HG03060 (cell line): ENCODE data around the gene ADAMTSL3.

ENCODE experiments used
- ATAC-seq: cut with Tn5 transposase; IDR thresholded peaks from one replicate; pipeline ENCODE4 v1.9.1; 2021; ENCODE audit warnings: low read depth, moderate number of reproducible peaks; ENCODE audit not compliant: unreplicated experiment

The ADAMTSL3 gene, protein sequence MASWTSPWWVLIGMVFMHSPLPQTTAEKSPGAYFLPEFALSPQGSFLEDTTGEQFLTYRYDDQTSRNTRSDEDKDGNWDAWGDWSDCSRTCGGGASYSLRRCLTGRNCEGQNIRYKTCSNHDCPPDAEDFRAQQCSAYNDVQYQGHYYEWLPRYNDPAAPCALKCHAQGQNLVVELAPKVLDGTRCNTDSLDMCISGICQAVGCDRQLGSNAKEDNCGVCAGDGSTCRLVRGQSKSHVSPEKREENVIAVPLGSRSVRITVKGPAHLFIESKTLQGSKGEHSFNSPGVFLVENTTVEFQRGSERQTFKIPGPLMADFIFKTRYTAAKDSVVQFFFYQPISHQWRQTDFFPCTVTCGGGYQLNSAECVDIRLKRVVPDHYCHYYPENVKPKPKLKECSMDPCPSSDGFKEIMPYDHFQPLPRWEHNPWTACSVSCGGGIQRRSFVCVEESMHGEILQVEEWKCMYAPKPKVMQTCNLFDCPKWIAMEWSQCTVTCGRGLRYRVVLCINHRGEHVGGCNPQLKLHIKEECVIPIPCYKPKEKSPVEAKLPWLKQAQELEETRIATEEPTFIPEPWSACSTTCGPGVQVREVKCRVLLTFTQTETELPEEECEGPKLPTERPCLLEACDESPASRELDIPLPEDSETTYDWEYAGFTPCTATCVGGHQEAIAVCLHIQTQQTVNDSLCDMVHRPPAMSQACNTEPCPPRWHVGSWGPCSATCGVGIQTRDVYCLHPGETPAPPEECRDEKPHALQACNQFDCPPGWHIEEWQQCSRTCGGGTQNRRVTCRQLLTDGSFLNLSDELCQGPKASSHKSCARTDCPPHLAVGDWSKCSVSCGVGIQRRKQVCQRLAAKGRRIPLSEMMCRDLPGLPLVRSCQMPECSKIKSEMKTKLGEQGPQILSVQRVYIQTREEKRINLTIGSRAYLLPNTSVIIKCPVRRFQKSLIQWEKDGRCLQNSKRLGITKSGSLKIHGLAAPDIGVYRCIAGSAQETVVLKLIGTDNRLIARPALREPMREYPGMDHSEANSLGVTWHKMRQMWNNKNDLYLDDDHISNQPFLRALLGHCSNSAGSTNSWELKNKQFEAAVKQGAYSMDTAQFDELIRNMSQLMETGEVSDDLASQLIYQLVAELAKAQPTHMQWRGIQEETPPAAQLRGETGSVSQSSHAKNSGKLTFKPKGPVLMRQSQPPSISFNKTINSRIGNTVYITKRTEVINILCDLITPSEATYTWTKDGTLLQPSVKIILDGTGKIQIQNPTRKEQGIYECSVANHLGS (N-terminal part only)

DNA sequence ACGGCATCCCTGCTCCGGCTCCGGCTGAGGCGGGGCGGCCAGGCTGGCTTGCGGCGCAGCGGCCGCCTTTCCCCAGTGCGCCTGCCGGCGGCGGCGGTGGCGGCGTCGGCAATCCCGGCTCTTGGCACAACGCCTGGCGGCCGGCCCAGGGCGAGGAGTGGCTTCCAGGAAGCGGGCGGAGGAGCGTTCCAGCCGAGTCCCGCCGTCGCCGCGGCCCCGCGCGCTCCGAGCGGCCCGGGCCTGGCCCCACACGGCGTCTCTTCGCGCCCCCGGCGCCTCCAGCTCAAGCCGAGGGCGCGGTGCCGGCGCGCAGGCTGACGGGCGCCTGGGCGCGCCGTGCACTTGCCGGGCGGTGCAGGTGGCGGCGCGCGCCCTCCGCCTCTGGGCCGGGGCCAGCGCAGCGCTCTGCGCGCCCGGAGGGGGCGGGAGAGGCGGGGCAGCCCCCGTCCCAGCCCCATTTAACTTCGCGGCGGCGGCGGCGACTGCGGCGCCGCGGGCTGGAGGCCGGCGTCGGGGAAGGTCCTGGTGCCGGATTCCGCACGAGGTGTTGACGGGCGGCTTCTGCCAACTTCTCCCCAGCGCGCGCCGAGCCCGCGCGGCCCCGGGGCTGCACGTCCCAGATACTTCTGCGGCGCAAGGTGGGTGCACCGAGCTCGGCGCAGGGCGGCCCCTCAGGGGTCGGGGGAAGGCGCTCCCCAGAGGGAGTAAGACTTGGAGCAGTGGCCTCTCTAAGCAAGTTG, at the start of gene ADAMTSL3:
ADAMTSL3 (plus strand) TSS at position 485 of the 740 bp plus-strand sequence. CDS start 1,639 bp downstream, outside the sequence.
- ATAC-seq, result no peak

DNA sequence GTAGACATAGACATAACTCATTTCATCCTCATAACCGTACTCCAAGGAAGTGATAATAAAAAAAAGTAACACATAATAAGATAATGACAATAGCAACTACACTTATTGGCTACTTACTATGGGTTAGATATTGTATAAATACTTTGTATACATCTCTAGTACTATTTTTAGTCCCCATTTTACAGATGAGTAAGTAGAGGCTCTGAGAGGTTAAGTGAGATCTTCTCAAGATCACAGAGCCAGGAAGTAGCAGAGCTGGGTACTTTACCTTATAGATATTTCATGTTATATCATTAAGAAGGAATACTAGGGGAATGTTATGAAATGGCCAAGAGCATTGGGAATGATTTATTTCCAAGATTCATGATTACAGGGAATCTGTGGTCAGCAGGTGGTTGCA, 49.4 kb upstream of the ADAMTSL3 start:
- ATAC-seq, result no peak

DNA sequence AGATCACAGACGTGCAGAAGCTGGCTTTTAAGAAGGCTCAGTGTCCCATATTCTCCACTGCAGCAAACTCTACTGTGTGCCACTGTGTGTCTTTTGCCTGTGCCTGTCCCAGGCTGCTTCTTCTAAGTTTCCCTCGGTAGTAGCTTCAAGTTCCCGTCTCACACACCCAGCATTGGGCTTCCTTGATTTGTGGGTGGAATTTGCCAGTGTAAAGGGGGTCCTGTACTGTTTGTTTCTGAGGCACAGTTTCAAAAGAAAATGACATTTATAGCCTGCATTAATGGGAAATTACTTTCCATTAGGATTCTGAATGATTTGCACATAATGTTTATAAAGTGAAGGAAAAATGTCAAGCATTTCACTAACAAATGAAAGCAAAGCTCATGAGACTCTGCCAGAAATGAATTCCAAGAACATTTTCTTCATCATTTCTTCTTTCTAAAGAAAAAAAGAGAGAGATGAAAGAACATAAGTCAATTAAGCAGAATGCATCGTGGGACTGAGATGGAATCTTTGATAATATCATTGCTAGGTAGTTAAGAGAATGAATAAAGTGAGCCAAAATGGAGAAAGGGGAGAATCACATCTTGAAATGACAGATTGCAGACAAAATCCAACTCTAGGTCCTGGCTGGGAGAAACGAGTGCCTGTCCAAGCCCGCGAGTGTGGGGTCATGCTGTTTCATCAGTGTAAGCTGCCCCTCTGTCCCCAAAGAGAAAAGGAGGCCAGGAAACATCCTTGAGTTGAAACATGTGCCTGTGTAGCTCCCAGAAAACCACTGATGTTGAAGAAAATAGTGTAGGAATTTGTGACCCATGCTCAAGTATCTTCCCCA, 48.6 kb upstream of the ADAMTSL3 start:
- no peak for ATAC-seq

DNA sequence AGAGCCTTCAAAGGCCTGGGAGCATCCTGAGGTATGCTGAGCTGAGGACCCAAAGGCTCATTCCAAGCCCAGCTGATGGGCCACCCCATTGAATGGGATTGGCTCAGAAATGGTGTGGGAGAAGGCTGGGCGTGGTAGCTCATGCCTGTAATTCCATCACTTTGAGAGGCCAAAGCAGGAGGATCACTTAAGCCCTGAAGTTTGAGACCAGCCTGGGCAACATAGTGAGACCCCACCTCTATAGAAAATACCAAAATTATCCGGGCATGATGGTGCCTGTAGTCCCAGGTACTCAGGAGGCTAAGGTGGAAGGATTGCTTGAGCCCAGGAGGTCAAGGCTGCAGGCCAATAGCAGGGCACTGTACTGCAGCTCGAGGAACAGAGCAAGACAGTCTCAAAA, 43.8 kb upstream of the ADAMTSL3 start:
- no peak for ATAC-seq

DNA sequence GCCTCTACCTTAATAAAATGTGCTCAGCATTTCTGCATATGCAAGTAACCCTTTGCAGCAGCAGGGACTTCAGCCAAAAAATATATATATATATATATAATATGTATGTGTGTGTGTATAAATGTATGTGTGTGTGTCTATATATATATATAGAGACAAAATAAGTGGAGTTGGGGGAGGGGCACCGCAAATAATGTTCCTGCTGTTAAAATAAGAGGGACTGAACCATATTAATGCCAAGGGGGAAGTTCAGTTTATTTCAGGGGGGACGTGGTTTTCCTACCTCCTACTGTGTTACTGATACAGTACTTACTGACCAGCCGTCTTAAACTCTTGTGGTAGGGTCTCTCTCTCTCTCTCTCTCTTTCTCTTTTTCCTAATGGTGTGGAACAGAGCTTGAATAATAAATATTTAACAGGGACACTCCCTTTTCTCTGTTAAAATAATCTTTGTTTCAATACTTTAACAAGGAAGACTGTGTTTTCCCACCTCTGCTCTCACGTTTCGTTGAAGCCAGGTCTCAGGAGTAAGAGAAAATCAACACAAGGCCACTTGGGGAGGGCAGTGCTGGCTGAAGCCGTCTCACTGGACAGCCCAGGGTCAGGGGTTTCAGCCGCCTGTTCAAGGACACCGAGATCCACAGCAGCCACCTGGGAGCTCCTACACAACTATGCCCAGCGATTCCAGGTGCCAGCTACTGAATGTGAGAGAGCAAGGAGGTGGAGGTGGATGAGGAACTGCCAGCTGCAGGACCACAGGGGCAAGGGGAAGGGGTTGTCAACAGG, 42.8 kb upstream of the ADAMTSL3 start:
- no peak for ATAC-seq

DNA sequence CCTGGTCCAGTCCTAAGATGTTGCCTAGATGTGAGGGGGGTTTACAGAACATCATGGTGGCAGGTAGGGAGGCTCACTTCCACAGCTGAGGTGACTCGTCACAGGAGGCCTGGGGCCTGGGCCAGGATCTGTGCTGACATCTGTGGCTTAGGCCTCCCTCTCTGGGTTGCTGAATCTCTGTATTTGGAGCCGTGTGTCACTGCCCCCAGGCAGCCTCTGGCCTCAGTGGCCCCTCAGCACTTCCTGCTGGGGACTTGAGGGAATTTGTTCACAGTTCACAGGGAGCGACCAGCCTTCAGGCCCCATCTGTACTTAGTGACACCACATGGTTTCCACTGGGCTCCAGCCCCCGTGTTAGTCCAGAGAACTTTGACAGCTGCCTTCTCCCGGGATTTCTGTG, 41.7 kb upstream of the ADAMTSL3 start:
- no peak for ATAC-seq

DNA sequence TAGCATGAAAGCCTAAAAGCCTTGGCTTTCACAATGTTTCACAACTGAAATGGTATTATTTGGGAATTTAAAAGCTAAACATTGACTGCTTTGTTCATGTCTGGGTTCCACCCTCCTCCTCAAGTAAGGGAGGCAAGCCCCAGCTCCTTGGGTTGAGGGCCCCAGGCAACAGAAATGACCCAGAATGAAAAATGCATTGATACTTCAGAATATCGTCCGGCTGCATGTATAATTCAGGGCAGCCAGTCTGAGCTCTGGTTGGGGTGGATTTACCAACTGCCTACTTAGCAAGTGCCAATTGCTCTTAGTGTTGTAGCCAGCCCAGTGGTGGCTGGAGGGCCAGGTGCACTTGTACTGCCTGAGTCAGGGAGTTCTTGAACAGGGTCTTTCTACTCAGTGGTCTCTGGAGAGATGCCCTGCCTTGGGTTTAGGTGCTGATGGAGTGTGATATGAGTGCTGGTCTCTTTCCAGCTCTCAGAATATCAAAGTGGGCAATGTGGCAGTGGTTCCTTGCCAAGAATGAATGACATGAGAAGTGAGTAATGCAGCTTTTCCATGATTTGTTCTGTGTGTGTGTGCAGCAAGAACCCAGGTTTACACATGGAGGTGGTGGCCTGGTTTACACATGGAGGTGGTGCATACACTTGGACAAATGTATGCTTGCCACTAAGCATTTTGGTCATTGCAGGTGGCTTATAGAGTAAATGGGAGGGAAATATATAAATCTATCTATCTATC, 40.9 kb upstream of the ADAMTSL3 start:
- ATAC-seq, result no peak

DNA sequence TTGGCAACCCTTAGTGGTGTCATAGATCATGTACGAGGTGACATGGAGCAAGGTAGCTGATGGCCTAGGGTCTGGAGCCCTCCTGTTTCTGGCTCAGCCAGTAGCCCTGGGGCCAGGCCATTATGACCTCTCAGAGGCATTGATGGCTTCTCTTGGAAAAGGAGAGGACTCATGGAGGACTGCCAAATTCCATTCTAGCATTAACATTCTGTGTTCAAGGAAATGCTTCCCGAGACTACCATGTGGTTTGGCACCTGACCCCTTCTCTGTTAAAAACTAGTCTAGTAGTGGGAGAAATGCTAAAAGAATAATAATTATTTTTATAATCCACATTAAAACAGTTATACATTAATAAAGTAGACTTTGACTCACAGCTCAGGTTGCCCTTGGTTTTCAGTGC, 40.2 kb upstream of the ADAMTSL3 start:
- ATAC-seq, result no peak

DNA sequence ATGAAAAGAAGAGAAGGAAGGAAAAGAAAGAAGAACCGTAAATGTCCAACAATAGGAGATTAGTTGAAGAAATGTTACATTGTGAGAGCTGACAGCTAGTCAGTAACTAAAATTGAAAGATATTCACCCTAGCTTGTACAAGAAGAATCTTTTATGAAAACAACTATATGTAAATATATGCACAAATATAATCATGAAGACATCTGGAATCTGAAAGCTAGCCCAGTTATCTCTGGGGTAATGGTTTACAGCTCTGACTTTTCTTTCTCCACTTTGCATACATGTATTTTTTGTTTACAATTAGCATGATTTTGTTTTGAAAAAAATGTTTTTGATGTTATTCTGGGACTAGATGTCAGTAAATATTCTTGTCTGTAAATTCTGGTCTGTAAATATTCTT, 37.1 kb upstream of the ADAMTSL3 start:
- ATAC-seq, result no peak

DNA sequence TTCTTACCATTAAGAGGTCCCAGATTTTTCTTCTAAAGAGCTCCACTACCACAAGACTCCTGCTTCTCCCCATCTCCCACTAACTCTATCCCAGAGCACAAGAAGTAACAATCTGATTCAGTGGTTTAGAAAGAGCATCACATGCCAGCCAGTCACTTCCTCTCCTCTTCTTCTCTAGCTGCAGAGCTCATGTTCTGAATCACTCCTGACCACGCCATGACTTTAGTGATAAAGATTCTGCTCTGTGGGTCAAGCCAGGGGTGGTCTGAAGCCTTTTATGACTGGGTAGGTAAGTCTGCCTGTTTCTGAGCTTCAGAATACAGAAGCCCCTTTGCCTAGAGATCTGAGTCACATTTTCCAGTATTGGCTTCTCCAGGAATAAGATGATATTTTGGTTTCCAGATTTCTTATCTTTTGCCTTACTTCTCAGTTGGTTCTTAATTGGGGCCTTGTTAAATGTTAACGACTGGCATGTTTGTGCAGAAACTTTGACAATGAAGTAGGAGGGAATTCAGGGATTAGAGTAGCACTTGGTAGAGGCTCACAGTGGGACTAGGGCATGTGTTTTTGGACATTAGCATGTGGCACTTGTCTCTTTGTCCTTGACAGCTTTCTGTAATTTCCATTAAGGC, 27.6 kb upstream of the ADAMTSL3 start:
- no peak for ATAC-seq

DNA sequence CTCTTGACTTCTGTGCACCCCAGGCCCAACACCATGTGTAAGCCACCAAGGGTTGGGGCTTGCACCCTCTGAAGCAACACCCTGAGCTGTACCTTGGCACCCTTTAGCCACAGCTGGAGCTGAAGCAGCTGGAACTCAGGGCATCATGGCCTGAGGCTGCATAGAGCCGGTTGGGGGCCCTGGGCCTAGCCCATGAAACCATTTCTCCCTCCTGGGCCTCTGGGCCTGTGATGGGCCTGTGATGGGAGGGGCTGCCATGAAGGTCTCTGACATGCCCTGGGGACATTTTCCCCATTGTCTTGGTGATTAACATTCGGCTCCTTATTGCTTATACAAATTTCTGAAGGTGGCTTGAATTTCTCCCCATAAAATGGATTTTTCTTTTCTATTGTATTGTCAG, 22.4 kb upstream of the ADAMTSL3 start:
- no peak for ATAC-seq

DNA sequence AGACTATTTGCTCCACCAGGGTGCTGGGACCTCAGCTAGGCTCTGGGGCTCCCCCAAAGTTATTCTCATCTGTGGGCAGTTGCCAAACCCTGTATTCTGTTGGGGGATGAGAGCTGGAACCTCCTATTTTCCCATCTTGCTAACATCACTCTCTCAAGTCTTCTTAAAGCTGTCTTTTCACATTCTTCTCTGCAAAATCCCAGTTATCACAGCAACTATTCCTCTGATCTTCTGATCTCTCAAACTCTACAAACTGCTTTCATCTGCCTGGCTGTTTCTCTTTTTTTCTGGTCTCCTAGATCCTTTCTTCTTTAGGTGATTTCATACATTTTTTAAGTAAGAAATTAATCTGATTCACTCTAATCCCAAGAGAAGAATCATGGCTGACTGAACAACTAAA, 10.7 kb upstream of the ADAMTSL3 start:
- no peak for ATAC-seq

DNA sequence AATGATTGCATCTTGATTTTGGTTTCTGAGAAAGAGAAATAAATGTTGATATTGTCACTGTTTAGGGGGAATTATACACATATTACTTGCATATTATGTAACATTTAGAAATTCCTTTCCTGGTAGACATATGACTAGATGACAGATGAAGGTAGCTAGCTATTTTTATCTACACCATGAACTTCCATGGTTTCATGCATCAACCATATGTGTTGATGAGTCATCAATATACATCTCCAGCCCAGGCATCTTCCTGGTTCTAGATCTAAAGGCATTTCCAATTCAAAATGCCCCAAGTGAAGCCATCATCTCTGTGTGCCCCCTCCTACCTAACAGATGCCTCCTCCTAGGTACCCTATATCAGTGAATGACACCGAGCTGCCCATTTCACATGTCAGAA, 9.5 kb upstream of the ADAMTSL3 start:
- no peak for ATAC-seq

DNA sequence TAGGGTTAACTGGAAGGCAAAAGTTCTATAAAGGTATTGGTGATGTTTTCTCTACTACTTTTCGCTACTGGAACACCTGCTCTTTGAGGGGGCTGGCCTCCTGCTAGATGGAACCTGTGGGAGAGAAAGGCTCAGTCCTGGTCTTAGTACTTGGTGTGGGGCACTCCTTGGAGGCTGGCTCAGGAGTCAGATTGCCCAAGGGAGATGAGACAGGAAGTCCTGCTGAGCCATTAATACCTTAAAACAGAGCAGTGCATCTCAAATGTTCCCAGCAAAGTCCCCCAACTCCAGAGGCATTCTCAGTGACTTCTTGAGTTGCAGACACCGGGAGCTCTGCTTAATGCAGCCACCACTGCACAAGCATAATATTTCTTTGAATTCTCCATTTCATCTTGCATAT, 3.1 kb upstream of the ADAMTSL3 start:
- no peak for ATAC-seq

DNA sequence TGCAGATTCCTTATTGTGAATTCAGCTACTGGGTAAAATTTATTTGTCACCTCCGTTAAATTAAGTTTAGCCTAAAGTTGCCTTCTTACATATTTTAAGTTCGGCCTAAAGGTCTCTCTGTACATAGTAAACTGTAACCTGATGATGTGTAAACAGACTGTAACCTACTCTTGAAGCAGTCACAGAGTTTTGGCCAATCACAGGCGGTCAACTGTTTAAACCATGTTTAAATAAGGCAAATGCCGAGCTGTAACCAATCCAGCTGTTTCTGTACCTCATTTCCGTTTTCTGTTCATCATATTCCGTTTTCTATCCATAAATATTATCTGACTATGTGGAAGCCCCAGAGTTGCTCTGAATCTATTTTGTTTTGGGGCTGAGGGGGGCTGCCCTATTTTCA, 2.4 kb upstream of the ADAMTSL3 start:
- no peak for ATAC-seq

DNA sequence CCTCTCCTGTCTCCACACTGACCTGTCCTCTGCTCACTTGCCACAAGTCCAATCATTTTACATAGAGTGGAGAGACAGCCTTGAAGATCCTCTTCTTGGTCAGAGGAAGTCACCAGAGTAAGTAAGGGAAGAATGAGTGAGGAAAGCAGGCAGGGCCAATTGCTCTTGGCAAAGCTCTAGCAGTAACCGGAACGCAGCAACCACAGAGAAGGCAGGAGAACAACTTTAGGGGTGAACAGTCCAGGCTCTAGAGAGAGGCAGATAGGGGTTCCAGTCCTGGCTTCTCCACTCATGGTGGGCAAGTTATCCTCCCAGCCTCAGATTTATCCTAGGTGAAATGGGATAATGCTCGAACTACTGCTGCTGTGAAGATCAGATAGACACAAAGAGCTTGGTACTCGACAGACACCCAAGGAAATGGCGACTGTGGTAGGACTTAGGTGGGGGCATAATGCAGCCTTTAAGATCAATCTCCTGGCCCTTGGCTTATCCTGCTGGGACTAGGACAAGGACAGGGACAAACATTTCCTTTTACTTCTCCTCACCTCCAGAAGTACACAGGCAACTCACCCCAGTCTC, 1.2 kb upstream of the ADAMTSL3 start:
- no peak for ATAC-seq

DNA sequence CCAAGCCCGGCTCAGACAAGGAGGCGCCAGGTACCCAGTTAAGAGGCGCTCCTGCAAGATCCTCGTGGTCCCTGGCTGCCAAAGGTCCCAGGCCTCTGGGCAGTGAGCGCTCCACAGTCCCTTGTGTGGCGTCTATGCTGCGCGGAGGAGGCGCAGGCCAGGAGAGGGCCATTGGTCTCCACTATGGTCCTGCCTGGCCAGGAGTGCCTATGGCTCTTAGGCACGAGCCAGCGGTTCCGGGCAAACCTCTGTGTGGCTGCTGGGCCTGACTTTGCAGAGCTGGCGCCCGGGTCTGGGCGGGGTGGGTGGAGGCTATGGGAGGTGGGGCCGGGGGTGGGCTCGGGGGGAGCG, 660 bp upstream of the ADAMTSL3 start:
- ATAC-seq, result no peak
